Prostate gland (tissue), 2 donors: ENCODE data around the gene RPTOR.

Source experiments
- POLR2AphosphoS5 ChIP-seq: sonication (generic); formaldehyde crosslinking; IDR thresholded peaks from one replicate; pipeline ENCODE4 v1.6.1; 2017; ENCODE audit warnings: antibody characterized with exemption
- TF ChIP-seq, protein P1 (sequence below), 4 experiments: fragments of 200-600 bp in 2 of 4; fragments of 450-650 bp in 2 of 4; sonication (generic) in 2 of 4; IDR thresholded peaks; 1 replicate in 3 of 4; 2 replicates in 1 of 4; pipeline ENCODE4 v1.5.1; 2016 to 2019; ENCODE audit warnings: antibody characterized with exemption in 4 of 4, mild to moderate bottlenecking in 2 of 4, moderate library complexity in 2 of 4

DNA sequence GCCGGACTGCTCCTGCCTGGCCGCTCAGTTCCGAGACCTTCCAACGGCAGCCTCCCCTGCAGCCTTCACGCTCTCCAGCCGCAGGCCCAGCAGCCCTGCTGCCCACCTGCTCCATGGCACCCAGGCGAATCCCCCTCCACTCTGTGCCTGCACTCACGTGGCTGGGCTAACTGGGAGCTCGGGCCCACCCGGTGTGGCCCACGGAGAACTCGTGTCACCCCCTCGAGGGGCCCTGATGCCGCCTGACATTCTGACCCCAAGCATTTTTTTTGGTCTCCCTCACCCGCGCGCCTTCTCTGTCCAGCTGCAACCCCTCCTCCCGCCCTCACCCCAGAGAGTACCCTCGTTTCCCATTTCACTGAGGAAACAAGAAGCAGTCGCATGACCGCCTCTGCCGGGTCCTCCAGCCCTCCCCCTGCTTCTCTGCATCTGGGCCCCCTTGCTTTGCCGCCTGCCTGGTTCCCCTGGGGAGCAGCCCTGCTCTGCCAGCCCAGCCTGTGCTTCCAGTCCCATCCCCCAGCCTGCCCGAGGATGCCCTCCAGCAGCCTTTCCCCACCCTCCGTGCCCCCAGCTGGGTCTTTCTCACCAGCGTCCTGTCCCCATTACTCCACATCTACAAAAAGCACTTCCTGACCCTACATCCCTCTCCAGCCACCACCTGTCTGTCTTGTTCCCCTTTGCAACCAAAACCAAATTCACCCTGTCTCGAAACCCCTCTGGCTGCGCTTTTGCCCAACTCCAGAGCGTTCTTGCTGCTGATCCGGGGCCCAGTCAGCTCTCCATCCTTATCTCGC is 300.6 kb downstream of the RPTOR start:
- no peak for TF ChIP-seq POLR2AphosphoS5
- TF ChIP-seq, protein P1, sequence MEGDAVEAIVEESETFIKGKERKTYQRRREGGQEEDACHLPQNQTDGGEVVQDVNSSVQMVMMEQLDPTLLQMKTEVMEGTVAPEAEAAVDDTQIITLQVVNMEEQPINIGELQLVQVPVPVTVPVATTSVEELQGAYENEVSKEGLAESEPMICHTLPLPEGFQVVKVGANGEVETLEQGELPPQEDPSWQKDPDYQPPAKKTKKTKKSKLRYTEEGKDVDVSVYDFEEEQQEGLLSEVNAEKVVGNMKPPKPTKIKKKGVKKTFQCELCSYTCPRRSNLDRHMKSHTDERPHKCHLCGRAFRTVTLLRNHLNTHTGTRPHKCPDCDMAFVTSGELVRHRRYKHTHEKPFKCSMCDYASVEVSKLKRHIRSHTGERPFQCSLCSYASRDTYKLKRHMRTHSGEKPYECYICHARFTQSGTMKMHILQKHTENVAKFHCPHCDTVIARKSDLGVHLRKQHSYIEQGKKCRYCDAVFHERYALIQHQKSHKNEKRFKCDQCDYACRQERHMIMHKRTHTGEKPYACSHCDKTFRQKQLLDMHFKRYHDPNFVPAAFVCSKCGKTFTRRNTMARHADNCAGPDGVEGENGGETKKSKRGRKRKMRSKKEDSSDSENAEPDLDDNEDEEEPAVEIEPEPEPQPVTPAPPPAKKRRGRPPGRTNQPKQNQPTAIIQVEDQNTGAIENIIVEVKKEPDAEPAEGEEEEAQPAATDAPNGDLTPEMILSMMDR (IDR thresholded peaks at IDR 0.05), result no peak
